GM23338 (cell line): ENCODE results near the gene CCDC169. TPM values are rescaled to one million over a fixed set of nuclear protein-coding genes. Genes with fewer than 3 reads are reported as not detected.

Source experiments
- ATAC-seq: fragments of 200-7000 bp; cut with Tn5 transposase; 3 replicates; pipeline ENCODE4 v1.9.1; 2020
- DNase-seq: peaks from one replicate; pipeline ENCODE4 v3.0.0-alpha.2; 2015; ENCODE audit warnings: low spot score
- H2AFZ ChIP-seq: fragments of 200-600 bp; sonication (generic); 2 replicates; pipeline ENCODE4 v1.8.0; 2016; ENCODE audit warnings: antibody characterized with exemption, mild to moderate bottlenecking, moderate library complexity
- H3F3A ChIP-seq: fragments of 200-600 bp; sonication (generic); replicated peaks from 2 replicates; pipeline ENCODE4 v1.8.0; 2017; ENCODE audit warnings: antibody characterized with exemption, mixed run types, low read depth
- H3K27ac ChIP-seq: fragments of 200-600 bp; sonication (generic); 2 replicates; pipeline ENCODE4 v1.6.1; 2016; ENCODE audit warnings: low read depth
- H3K27me3 ChIP-seq: fragments of 200-600 bp; sonication (generic); 2 replicates; pipeline ENCODE4 v1.8.0; 2016; ENCODE audit warnings: mild to moderate bottlenecking, mixed run types, moderate library complexity; ENCODE audit not compliant: insufficient read depth
- H3K36me3 ChIP-seq: fragments of 200-600 bp; sonication (generic); 2 replicates; pipeline ENCODE4 v1.8.0; 2016; ENCODE audit warnings: mild to moderate bottlenecking; ENCODE audit not compliant: insufficient read depth
- H3K4me1 ChIP-seq: fragments of 200-600 bp; sonication (generic); 2 replicates; pipeline ENCODE4 v1.8.0; 2016; ENCODE audit warnings: mild to moderate bottlenecking, moderate library complexity; ENCODE audit not compliant: insufficient read depth
- H3K4me2 ChIP-seq: fragments of 200-600 bp; sonication (generic); 2 replicates; pipeline ENCODE4 v1.7.1; 2017; ENCODE audit warnings: mixed run types
- H3K4me3 ChIP-seq: fragments of 200-600 bp; sonication (generic); 2 replicates; pipeline ENCODE4 v1.6.1; 2016; ENCODE audit warnings: mixed run types
- H3K79me2 ChIP-seq: fragments of 200-600 bp; sonication (generic); replicated peaks from 2 replicates; pipeline ENCODE4 v1.8.0; 2017; ENCODE audit warnings: mild to moderate bottlenecking; ENCODE audit not compliant: insufficient read depth
- H3K9me2 ChIP-seq: fragments of 200-600 bp; sonication (generic); 2 replicates; pipeline ENCODE4 v1.8.0; 2017; ENCODE audit not compliant: insufficient read depth
- H4K20me1 ChIP-seq: fragments of 200-600 bp; sonication (generic); replicated peaks from 2 replicates; pipeline ENCODE4 v1.8.0; 2017; ENCODE audit warnings: mild to moderate bottlenecking; ENCODE audit not compliant: insufficient read depth
- H3K27ac Mint-ChIP-seq: 2 replicates; pipeline ENCODE4 v1.8.0; 2020; ENCODE audit warnings: inconsistent platforms, mild to moderate bottlenecking, moderate library complexity, mixed read lengths
- H3K27me3 Mint-ChIP-seq: 3 replicates; pipeline ENCODE4 v1.8.0; 2022; ENCODE audit warnings: low read depth, mild to moderate bottlenecking, moderate library complexity, mixed read lengths, inconsistent platforms; ENCODE audit not compliant: insufficient read depth, poor library complexity
- H3K36me3 Mint-ChIP-seq: 3 replicates; pipeline ENCODE4 v1.8.0; 2021; ENCODE audit warnings: low read depth, mild to moderate bottlenecking, inconsistent platforms, moderate library complexity, mixed read lengths
- H3K4me1 Mint-ChIP-seq: 3 replicates; pipeline ENCODE4 v1.8.0; 2020; ENCODE audit warnings: mild to moderate bottlenecking, inconsistent platforms, mixed read lengths
- H3K4me3 Mint-ChIP-seq: 3 replicates; pipeline ENCODE4 v1.8.0; 2021; ENCODE audit warnings: moderate library complexity, mild to moderate bottlenecking, inconsistent platforms, mixed read lengths
- H3K9me3 Mint-ChIP-seq: 3 replicates; pipeline ENCODE4 v1.8.0; 2020; ENCODE audit warnings: moderate library complexity, mild to moderate bottlenecking, inconsistent platforms, mixed read lengths
- CREB1 ChIP-seq: fragments of 250-450 bp; sonication (Bioruptor Pico); IDR thresholded peaks from 2 replicates; pipeline ENCODE4 v1.5.0; 2020; ENCODE audit warnings: low read depth, mild to moderate bottlenecking, moderate library complexity
- EZH2phosphoT487 ChIP-seq: fragments of 200-600 bp; sonication (generic); IDR thresholded peaks from one replicate; pipeline ENCODE4 v1.8.1; 2018; ENCODE audit warnings: antibody characterized with exemption; ENCODE audit not compliant: unreplicated experiment
- JUNB ChIP-seq: IDR thresholded peaks from one replicate; pipeline ENCODE4 v1.6.1; 2016; ENCODE audit warnings: antibody characterized with exemption; ENCODE audit not compliant: unreplicated experiment
- NANOG ChIP-seq: IDR thresholded peaks from 2 replicates; pipeline ENCODE4 v1.6.1; 2016; ENCODE audit warnings: antibody characterized with exemption, borderline replicate concordance
- POLR2AphosphoS5 ChIP-seq: IDR thresholded peaks from 2 replicates; pipeline ENCODE4 v1.6.1; 2016; ENCODE audit warnings: antibody characterized with exemption, low read depth
- STAT1 ChIP-seq: IDR thresholded peaks from one replicate; pipeline ENCODE4 v1.6.1; 2016; ENCODE audit warnings: antibody characterized with exemption; ENCODE audit not compliant: unreplicated experiment
- ZNF114 ChIP-seq: fragments of 250-450 bp; sonication (Bioruptor Pico); IDR thresholded peaks from 2 replicates; pipeline ENCODE4 v1.5.0; 2020; ENCODE audit warnings: mild to moderate bottlenecking, moderate library complexity
- ZNF331 ChIP-seq: fragments of 250-450 bp; sonication (Bioruptor Pico); IDR thresholded peaks from 2 replicates; pipeline ENCODE4 v1.5.0; 2020; ENCODE audit warnings: low read depth, mild to moderate bottlenecking, moderate library complexity
- polyA plus RNA-seq: library from polyadenylated mRNA; unstranded; fragments of >200 nt; fragmentation: Nextera tagmentation; extraction: Ambion mirVana; gene quantifications from 2 replicates; pipeline ENCODE4 v1.2.1, GENCODE V29; 2016
- total RNA-seq: library from RNA; depleted of rRNA; stranded (reverse); fragments of >200 nt; shearing (Covaris generic); gene quantifications from 2 replicates; pipeline ENCODE4 v1.2.3, GENCODE V29; 2014
- TF ChIP-seq, protein P1 (sequence below): IDR thresholded peaks from one replicate; pipeline ENCODE4 v1.6.1; 2018; ENCODE audit warnings: antibody characterized with exemption; ENCODE audit not compliant: unreplicated experiment
- TF ChIP-seq, protein P2 (sequence below): fragments of 250-450 bp; sonication (Bioruptor Pico); IDR thresholded peaks from 2 replicates; pipeline ENCODE4 v1.5.0; 2020; ENCODE audit warnings: mild to moderate bottlenecking, moderate library complexity
- TF ChIP-seq, protein P3 (sequence below): IDR thresholded peaks from 2 replicates; pipeline ENCODE4 v1.6.1; 2016; ENCODE audit warnings: antibody characterized with exemption

CCDC169 gene
- total and polyA plus RNA-seq, 2 experiments from 2014 or later: 48.5 to 61.2 TPM

DNA sequence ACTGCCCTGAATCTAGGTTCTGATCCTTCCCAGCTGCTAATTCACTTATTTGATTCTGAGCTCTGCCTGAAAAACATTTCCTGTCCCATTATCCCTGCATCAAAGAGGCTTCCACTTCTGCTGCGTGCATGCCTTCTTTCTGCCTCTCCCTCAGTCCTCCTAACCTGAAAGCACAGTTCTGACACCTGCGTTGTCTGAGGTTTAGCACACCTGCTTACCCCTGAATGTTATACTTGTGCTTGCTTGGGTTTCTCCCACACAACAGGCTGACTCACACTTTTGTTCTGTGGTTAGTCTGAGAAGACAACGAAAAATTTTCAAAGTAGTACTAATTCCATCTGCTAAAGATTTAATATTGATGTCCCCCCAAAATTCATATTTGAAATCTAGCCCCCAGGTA is 80.2 kb downstream of the CCDC169 start:
- peaks cover 10% of the 10 kb centered on the region; the same call in 2 of the 3 replicates for H3K36me3 Mint-ChIP-seq

More for the DNA sequence above, 80.2 kb downstream of the CCDC169 start:
- H3F3A ChIP-seq: no peaks in the 10 kb centered on the region
- ATAC-seq (no peak), DNase-seq (no peak)
- H3K4me1 ChIP-seq: 0 out of 2 replicates have a peak, but pooled peaks cover 3% of the 10 kb centered on the region
- H3K4me2 ChIP-seq: no peak overlapping the region
- H3K79me2 ChIP-seq: no peaks in the 10 kb centered on the region
- no peak overlapping the region for H3K4me3 ChIP-seq
- no peak overlapping the region for H2AFZ ChIP-seq
- TF ChIP-seq, protein P1, sequence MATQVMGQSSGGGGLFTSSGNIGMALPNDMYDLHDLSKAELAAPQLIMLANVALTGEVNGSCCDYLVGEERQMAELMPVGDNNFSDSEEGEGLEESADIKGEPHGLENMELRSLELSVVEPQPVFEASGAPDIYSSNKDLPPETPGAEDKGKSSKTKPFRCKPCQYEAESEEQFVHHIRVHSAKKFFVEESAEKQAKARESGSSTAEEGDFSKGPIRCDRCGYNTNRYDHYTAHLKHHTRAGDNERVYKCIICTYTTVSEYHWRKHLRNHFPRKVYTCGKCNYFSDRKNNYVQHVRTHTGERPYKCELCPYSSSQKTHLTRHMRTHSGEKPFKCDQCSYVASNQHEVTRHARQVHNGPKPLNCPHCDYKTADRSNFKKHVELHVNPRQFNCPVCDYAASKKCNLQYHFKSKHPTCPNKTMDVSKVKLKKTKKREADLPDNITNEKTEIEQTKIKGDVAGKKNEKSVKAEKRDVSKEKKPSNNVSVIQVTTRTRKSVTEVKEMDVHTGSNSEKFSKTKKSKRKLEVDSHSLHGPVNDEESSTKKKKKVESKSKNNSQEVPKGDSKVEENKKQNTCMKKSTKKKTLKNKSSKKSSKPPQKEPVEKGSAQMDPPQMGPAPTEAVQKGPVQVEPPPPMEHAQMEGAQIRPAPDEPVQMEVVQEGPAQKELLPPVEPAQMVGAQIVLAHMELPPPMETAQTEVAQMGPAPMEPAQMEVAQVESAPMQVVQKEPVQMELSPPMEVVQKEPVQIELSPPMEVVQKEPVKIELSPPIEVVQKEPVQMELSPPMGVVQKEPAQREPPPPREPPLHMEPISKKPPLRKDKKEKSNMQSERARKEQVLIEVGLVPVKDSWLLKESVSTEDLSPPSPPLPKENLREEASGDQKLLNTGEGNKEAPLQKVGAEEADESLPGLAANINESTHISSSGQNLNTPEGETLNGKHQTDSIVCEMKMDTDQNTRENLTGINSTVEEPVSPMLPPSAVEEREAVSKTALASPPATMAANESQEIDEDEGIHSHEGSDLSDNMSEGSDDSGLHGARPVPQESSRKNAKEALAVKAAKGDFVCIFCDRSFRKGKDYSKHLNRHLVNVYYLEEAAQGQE: no peak
- TF ChIP-seq ZNF331 (CRISPR knock-in tag) (no peak), NANOG (no peak), POLR2AphosphoS5 (no peak), CREB1 (no peak), EZH2phosphoT487 (no peak), JUNB (no peak), ZNF114 (no peak), STAT1 (no peak)
- TF ChIP-seq, protein P2, sequence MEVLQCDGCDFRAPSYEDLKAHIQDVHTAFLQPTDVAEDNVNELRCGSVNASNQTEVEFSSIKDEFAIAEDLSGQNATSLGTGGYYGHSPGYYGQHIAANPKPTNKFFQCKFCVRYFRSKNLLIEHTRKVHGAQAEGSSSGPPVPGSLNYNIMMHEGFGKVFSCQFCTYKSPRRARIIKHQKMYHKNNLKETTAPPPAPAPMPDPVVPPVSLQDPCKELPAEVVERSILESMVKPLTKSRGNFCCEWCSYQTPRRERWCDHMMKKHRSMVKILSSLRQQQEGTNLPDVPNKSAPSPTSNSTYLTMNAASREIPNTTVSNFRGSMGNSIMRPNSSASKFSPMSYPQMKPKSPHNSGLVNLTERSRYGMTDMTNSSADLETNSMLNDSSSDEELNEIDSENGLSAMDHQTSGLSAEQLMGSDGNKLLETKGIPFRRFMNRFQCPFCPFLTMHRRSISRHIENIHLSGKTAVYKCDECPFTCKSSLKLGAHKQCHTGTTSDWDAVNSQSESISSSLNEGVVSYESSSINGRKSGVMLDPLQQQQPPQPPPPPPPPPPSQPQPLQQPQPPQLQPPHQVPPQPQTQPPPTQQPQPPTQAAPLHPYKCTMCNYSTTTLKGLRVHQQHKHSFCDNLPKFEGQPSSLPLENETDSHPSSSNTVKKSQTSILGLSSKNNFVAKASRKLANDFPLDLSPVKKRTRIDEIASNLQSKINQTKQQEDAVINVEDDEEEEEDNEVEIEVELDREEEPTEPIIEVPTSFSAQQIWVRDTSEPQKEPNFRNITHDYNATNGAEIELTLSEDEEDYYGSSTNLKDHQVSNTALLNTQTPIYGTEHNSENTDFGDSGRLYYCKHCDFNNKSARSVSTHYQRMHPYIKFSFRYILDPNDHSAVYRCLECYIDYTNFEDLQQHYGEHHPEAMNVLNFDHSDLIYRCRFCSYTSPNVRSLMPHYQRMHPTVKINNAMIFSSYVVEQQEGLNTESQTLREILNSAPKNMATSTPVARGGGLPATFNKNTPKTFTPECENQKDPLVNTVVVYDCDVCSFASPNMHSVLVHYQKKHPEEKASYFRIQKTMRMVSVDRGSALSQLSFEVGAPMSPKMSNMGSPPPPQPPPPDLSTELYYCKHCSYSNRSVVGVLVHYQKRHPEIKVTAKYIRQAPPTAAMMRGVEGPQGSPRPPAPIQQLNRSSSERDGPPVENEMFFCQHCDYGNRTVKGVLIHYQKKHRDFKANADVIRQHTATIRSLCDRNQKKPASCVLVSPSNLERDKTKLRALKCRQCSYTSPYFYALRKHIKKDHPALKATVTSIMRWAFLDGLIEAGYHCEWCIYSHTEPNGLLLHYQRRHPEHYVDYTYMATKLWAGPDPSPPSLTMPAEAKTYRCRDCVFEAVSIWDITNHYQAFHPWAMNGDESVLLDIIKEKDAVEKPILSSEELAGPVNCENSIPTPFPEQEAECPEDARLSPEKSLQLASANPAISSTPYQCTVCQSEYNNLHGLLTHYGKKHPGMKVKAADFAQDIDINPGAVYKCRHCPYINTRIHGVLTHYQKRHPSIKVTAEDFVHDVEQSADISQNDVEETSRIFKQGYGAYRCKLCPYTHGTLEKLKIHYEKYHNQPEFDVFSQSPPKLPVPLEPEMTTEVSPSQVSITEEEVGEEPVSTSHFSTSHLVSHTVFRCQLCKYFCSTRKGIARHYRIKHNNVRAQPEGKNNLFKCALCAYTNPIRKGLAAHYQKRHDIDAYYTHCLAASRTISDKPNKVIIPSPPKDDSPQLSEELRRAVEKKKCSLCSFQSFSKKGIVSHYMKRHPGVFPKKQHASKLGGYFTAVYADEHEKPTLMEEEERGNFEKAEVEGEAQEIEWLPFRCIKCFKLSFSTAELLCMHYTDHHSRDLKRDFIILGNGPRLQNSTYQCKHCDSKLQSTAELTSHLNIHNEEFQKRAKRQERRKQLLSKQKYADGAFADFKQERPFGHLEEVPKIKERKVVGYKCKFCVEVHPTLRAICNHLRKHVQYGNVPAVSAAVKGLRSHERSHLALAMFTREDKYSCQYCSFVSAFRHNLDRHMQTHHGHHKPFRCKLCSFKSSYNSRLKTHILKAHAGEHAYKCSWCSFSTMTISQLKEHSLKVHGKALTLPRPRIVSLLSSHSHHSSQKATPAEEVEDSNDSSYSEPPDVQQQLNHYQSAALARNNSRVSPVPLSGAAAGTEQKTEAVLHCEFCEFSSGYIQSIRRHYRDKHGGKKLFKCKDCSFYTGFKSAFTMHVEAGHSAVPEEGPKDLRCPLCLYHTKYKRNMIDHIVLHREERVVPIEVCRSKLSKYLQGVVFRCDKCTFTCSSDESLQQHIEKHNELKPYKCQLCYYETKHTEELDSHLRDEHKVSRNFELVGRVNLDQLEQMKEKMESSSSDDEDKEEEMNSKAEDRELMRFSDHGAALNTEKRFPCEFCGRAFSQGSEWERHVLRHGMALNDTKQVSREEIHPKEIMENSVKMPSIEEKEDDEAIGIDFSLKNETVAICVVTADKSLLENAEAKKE (CRISPR knock-in tag): no peak
- TF ChIP-seq, protein P3, sequence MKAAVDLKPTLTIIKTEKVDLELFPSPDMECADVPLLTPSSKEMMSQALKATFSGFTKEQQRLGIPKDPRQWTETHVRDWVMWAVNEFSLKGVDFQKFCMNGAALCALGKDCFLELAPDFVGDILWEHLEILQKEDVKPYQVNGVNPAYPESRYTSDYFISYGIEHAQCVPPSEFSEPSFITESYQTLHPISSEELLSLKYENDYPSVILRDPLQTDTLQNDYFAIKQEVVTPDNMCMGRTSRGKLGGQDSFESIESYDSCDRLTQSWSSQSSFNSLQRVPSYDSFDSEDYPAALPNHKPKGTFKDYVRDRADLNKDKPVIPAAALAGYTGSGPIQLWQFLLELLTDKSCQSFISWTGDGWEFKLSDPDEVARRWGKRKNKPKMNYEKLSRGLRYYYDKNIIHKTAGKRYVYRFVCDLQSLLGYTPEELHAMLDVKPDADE: no peak
- H3K9me3 Mint-ChIP-seq: peaks cover 10% of the 10 kb centered on the region; the same call in 2 of the 3 replicates
- H3K4me3 Mint-ChIP-seq: no peak overlapping the region
- H3K36me3 ChIP-seq: peaks cover 8% of the 10 kb centered on the region; the same call in 1 of the 2 replicates
- H3K27me3 ChIP-seq: no peaks in the 10 kb centered on the region
- no peak overlapping the region for H3K27ac Mint-ChIP-seq
- 0 out of 3 replicates have a peak, but pooled peaks cover 2% of the 10 kb centered on the region for H3K4me1 Mint-ChIP-seq
- no peaks in the 10 kb centered on the region for H3K27me3 Mint-ChIP-seq
- no peak overlapping the region; the same call in 1 of the 2 replicates for H3K27ac ChIP-seq
- no peaks in the 10 kb centered on the region for H4K20me1 ChIP-seq
- no peaks in the 10 kb centered on the region for H3K9me2 ChIP-seq
